ENCODE data around the gene CASK. TPM values are rescaled to one million over a fixed set of nuclear protein-coding genes. Genes with fewer than 3 reads are reported as not detected.
A peak's percentile ranks its signal among the peaks of the same experiment; 100 is the strongest.

Gene CASK
- total and polyA plus RNA-seq, 4 donors = 10.6 to 51.1 (median 26.0) TPM

DNA sequence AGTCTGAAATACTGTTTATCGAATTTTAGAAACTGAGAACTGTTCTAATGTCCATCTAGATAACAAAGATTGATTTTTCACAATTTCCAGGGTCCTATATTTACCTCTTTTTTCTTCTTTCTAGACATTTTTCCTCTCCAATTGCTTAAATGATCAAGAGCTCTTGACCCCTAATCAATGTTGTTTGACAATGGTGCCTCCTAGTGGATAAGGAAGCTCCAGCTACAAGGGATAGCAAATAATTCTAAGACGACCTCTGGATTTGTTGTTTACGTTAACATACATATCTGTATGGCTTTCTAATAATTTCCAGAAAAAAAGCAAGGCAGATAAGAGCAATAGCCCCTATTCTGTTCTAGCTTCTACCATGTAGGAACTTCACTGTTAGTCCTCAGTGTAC is 163.5 kb downstream of the CASK start:
- Histone ChIP-seq H3K4me1 (ENCODE audit: control insufficient read depth in 1 of 2, insufficient read depth in 2 of 2, low read length in 2 of 2) (no peaks in the 10 kb centered on the region), H3K4me3 (ENCODE audit: low read length in 2 of 2) (no peak overlapping the region), H3K36me3 (ENCODE audit: control insufficient read depth in 1 of 2, insufficient read depth in 2 of 2, low read length in 1 of 2) (no peaks in the 10 kb centered on the region), H3K9me3 (ENCODE audit: control insufficient read depth, low read length) (no peaks in the 10 kb centered on the region), H3K27me3 (ENCODE audit: control insufficient read depth in 1 of 2, insufficient read depth in 2 of 2, low read length in 1 of 2) (no peaks in the 10 kb centered on the region), H3K27ac (ENCODE audit: low read depth in 1 of 2, low read length in 2 of 2) (no peak overlapping the region)
- 37 to 49% methylated on average over 3 of the region's 3 CpGs for WGBS, 2 donors
- intact Hi-C loops (cut with DNase I) = loop anchor here in 1 of 2 donors (5.0 kb wide), 1 partner anchor 203 kb away; no protein-coding TSS in a partner anchor
- no peak for DNase-seq
- no peak for ATAC-seq (ENCODE audit: low FRiP score)

DNA sequence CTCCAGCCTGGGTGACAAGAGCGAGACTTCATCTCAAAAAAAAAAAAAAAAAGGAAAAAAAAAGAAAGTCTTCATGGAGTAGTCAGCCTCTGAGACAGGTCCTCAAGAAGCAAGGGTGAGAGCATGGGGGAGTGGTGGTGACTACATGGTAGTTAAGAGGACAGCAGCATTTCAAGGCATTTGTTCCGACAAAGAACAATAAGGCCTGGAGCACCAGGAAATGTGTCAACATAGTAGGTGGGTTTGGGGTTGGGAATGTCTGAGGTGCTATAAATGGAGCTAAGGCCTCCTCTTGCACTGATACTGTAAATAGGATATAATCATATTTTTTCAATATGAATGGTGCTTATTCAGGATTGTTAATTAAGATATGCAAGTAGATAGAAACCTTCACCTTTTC is 165.0 kb downstream of the CASK start:
- H3K9me3 ChIP-seq (ENCODE audit: control insufficient read depth, low read length) = no peaks in the 10 kb centered on the region
- H3K27me3 ChIP-seq (ENCODE audit: control insufficient read depth in 1 of 2, insufficient read depth in 2 of 2, low read length in 1 of 2) = no peaks in the 10 kb centered on the region
- no peak overlapping the region for H3K27ac ChIP-seq (ENCODE audit: low read depth in 1 of 2, low read length in 2 of 2)
- intact Hi-C loops (cut with DNase I) = no loop called here
- no peak overlapping the region for H3K4me3 ChIP-seq (ENCODE audit: low read length in 2 of 2)
- ATAC-seq (ENCODE audit: low FRiP score) = no peak
- no peaks in the 10 kb centered on the region for H3K36me3 ChIP-seq (ENCODE audit: control insufficient read depth in 1 of 2, insufficient read depth in 2 of 2, low read length in 1 of 2)
- DNase-seq = no peak
- WGBS, 2 donors = 79 to 97% methylated on average over 2 of the region's 2 CpGs
- no peaks in the 10 kb centered on the region for H3K4me1 ChIP-seq (ENCODE audit: control insufficient read depth in 1 of 2, insufficient read depth in 2 of 2, low read length in 2 of 2)

DNA sequence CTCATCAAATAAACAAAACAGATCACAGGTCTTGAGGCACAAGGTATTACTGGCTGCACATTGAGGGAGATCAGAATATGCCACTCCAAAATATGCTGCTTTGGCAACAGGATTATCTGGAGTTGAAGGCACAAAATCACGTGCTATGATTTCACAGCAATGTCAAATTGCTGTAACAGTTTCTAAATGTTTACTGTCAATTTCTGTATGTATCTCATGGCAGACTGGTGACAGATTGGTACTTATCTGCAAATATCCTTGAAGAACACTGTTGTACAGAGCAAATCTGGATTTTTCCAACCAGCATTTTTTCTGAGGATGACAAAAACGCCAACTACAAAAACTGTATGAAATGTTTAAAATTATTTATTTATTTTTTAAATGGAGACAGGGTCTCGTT is 172.6 kb downstream of the CASK start:
- intact Hi-C loops (cut with DNase I) = no loop called here
- no peak overlapping the region for H3K4me3 ChIP-seq (ENCODE audit: low read length in 2 of 2)
- ATAC-seq (ENCODE audit: low FRiP score) = no peak
- H3K9me3 ChIP-seq (ENCODE audit: control insufficient read depth, low read length) = no peaks in the 10 kb centered on the region
- no peaks in the 10 kb centered on the region for H3K4me1 ChIP-seq (ENCODE audit: control insufficient read depth in 1 of 2, insufficient read depth in 2 of 2, low read length in 2 of 2)
- DNase-seq = no peak
- H3K27me3 ChIP-seq (ENCODE audit: control insufficient read depth in 1 of 2, insufficient read depth in 2 of 2, low read length in 1 of 2) = no peaks in the 10 kb centered on the region
- no peak overlapping the region for H3K27ac ChIP-seq (ENCODE audit: low read depth in 1 of 2, low read length in 2 of 2)
- WGBS, 2 donors = 65 to 84% methylated on average over 3 of the region's 3 CpGs
- no peaks in the 10 kb centered on the region for H3K36me3 ChIP-seq (ENCODE audit: control insufficient read depth in 1 of 2, insufficient read depth in 2 of 2, low read length in 1 of 2)

DNA sequence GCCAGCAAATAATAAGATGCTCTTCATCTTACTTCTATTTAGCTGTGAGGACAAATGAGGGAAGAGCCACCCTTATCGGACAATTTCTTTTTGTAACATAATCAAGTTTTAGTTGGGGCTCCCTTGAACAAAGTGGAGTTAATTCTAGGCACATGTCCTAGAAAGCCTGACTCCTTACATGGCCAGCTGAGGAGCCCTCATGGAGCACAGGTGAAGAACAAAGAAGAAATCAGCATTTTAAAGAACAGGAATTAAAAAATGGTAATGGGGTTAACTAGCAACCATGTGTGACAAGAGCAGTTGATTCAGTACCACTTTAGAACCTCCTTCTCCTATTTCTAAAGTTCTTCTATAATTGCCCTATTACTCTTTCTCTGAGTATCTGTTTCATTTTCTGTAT is 183.5 kb downstream of the CASK start:
- no peaks in the 10 kb centered on the region for H3K9me3 ChIP-seq (ENCODE audit: control insufficient read depth, low read length)
- no peak for ATAC-seq (ENCODE audit: low FRiP score)
- WGBS, 2 donors = 76 to 98% methylated on average over 1 of the region's 1 CpG
- H3K27ac ChIP-seq (ENCODE audit: low read depth in 1 of 2, low read length in 2 of 2) = no peak overlapping the region
- no peaks in the 10 kb centered on the region for H3K36me3 ChIP-seq (ENCODE audit: control insufficient read depth in 1 of 2, insufficient read depth in 2 of 2, low read length in 1 of 2)
- H3K4me1 ChIP-seq (ENCODE audit: control insufficient read depth in 1 of 2, insufficient read depth in 2 of 2, low read length in 2 of 2) = no peaks in the 10 kb centered on the region
- H3K27me3 ChIP-seq (ENCODE audit: control insufficient read depth in 1 of 2, insufficient read depth in 2 of 2, low read length in 1 of 2) = no peaks in the 10 kb centered on the region
- no peak overlapping the region for H3K4me3 ChIP-seq (ENCODE audit: low read length in 2 of 2)
- no peak for DNase-seq
- intact Hi-C loops (cut with DNase I) = no loop called here

DNA sequence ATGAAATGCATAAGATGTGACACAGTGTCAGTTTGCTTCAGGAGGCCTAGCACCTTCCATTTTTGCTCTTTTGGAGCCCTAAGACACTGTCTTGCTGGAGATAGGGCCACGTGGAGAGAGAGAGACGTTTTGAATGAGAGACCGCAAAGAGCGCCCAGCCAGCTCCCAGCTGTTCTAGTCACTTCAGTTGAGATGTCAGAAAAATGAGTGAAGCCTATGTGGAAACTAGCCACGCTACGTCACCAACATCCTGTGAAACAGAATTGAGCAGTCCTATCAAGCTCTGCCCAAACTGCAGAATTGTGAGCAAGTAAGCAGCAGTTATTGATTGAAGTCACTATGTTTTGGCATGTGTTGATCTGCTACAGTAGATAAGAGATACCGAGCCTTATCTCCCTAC is 186.3 kb downstream of the CASK start:
- Histone ChIP-seq H3K27ac (ENCODE audit: low read depth in 1 of 2, low read length in 2 of 2) (no peak overlapping the region), H3K36me3 (ENCODE audit: control insufficient read depth in 1 of 2, insufficient read depth in 2 of 2, low read length in 1 of 2) (no peaks in the 10 kb centered on the region), H3K9me3 (ENCODE audit: control insufficient read depth, low read length) (no peaks in the 10 kb centered on the region), H3K4me3 (ENCODE audit: low read length in 2 of 2) (no peak overlapping the region), H3K4me1 (ENCODE audit: control insufficient read depth in 1 of 2, insufficient read depth in 2 of 2, low read length in 2 of 2) (peaks cover 0 to 2% of the 10 kb centered on the region in 2 donors), H3K27me3 (ENCODE audit: control insufficient read depth in 1 of 2, insufficient read depth in 2 of 2, low read length in 1 of 2) (no peaks in the 10 kb centered on the region)
- intact Hi-C loops (cut with DNase I) = no loop called here
- WGBS, 2 donors = 57 to 65% methylated on average over 7 of the region's 7 CpGs
- ATAC-seq (ENCODE audit: low FRiP score) (no peak), DNase-seq (no peak)

DNA sequence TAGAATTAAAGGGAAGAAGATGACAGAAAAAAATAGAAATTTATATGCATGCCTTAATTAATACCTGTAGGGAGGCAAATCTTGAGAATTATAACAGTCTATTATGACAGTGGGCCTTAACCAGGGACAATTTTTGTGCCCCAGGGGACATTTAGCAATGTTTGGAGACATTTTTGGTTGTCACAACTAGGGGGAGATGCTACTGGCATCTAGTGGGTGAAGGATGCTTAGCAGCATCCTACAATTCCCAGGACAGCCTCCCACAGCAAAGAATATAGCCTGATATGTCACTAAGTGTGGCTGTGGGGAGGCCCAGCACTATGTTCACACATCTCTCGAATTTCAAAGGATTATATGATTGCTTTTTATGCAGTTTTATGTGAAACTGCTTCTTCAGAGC is 188.8 kb downstream of the CASK start:
- Histone ChIP-seq H3K4me3 (ENCODE audit: low read length in 2 of 2) (no peak overlapping the region), H3K9me3 (ENCODE audit: control insufficient read depth, low read length) (no peaks in the 10 kb centered on the region), H3K4me1 (ENCODE audit: control insufficient read depth in 1 of 2, insufficient read depth in 2 of 2, low read length in 2 of 2) (peaks cover 0 to 2% of the 10 kb centered on the region in 2 donors), H3K27me3 (ENCODE audit: control insufficient read depth in 1 of 2, insufficient read depth in 2 of 2, low read length in 1 of 2) (no peaks in the 10 kb centered on the region), H3K36me3 (ENCODE audit: control insufficient read depth in 1 of 2, insufficient read depth in 2 of 2, low read length in 1 of 2) (no peaks in the 10 kb centered on the region), H3K27ac (ENCODE audit: low read depth in 1 of 2, low read length in 2 of 2) (no peak overlapping the region)
- ATAC-seq (ENCODE audit: low FRiP score) = no peak
- WGBS, 2 donors = 8 to 11% methylated on average over 1 of the region's 1 CpG
- no peak for DNase-seq
- intact Hi-C loops (cut with DNase I) = no loop called here

DNA sequence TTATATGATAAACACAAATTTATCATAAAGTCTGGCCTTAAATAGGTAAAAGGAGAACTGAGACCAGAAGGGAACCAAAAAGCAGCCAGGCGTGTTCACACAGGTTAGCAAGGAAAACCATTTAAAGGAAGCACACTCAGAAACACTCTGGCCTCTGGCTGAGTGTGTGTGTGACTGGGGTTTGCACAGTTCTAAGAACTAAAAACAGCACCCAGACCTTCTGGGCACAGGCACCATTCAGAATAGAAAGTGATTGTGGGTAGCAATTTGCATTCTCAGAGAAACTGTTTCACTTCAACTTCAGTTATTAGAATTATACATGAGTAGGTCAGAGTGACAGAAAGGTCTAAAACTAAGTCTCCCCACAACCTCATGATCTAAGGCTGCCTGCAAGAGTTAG is 189.4 kb downstream of the CASK start:
- Histone ChIP-seq H3K27me3 (ENCODE audit: control insufficient read depth in 1 of 2, insufficient read depth in 2 of 2, low read length in 1 of 2) (no peaks in the 10 kb centered on the region), H3K4me1 (ENCODE audit: control insufficient read depth in 1 of 2, insufficient read depth in 2 of 2, low read length in 2 of 2) (peaks cover 0 to 2% of the 10 kb centered on the region in 2 donors), H3K4me3 (ENCODE audit: low read length in 2 of 2) (no peak overlapping the region), H3K9me3 (ENCODE audit: control insufficient read depth, low read length) (no peaks in the 10 kb centered on the region), H3K27ac (ENCODE audit: low read depth in 1 of 2, low read length in 2 of 2) (peak overlapping the region in 1 of 2 donors; percentile 57), H3K36me3 (ENCODE audit: control insufficient read depth in 1 of 2, insufficient read depth in 2 of 2, low read length in 1 of 2) (no peaks in the 10 kb centered on the region)
- DNase-seq (no peak), ATAC-seq (ENCODE audit: low FRiP score) (no peak)
- intact Hi-C loops (cut with DNase I) = no loop called here
- WGBS, 2 donors = 29 to 36% methylated on average over 1 of the region's 1 CpG

DNA sequence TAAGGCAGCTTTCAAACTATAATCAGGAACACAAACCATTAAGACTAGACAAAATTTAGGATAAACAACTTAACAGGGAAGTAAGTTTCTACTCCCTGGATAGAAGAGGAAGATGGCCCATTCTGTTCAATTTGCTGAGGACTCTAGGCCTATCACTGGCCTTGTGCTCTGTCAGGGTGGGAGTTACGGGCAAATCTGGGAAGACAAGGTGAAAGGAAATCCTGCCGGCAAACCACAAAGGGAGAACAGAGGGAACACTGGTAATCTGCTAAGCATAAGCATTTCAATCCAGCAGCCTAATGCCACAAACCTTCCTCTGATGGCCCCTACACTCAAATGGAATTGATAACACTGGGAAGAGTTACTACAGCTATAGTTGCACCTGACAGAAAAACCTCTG is 191.1 kb downstream of the CASK start:
- H3K27ac ChIP-seq (ENCODE audit: low read depth in 1 of 2, low read length in 2 of 2) = no peak overlapping the region
- 92 to 97% methylated on average over 2 of the region's 2 CpGs for WGBS, 2 donors

DNA sequence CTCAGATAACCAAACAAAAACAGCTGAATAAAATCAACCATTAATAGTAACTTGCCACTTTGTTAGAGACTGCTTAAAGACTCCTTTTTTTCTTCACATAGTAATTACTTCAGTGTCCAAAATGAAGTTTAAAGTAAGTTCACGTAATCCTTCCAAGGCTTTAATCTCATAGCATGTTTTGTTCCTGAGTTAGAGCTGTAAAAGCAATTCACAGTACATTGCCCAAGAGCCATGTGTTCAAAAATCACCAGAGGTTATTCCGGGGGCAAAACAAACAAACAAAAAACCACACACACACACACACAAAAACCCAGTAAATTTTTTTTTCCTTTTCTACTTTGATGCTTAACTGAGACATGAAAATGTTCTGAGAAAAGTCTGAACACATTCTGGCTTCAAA is 193.3 kb downstream of the CASK start:
- intact Hi-C loops (cut with DNase I) = no loop called here
- WGBS, 2 donors = 18 to 38% methylated on average over 2 of the region's 2 CpGs
- no peak overlapping the region for H3K27ac ChIP-seq (ENCODE audit: low read depth in 1 of 2, low read length in 2 of 2)
- H3K27me3 ChIP-seq (ENCODE audit: control insufficient read depth in 1 of 2, insufficient read depth in 2 of 2, low read length in 1 of 2) = no peaks in the 10 kb centered on the region
- H3K4me1 ChIP-seq (ENCODE audit: control insufficient read depth in 1 of 2, insufficient read depth in 2 of 2, low read length in 2 of 2) = peaks cover 0 to 2% of the 10 kb centered on the region in 2 donors
- DNase-seq (no peak), ATAC-seq (ENCODE audit: low FRiP score) (no peak)
- no peaks in the 10 kb centered on the region for H3K9me3 ChIP-seq (ENCODE audit: control insufficient read depth, low read length)
- no peaks in the 10 kb centered on the region for H3K36me3 ChIP-seq (ENCODE audit: control insufficient read depth in 1 of 2, insufficient read depth in 2 of 2, low read length in 1 of 2)
- no peak overlapping the region for H3K4me3 ChIP-seq (ENCODE audit: low read length in 2 of 2)

More for the DNA sequence above, 191.1 kb downstream of the CASK start:
- Histone ChIP-seq H3K27me3 (ENCODE audit: control insufficient read depth in 1 of 2, insufficient read depth in 2 of 2, low read length in 1 of 2) (no peaks in the 10 kb centered on the region), H3K9me3 (ENCODE audit: control insufficient read depth, low read length) (no peaks in the 10 kb centered on the region), H3K36me3 (ENCODE audit: control insufficient read depth in 1 of 2, insufficient read depth in 2 of 2, low read length in 1 of 2) (no peaks in the 10 kb centered on the region), H3K4me3 (ENCODE audit: low read length in 2 of 2) (no peak overlapping the region), H3K4me1 (ENCODE audit: control insufficient read depth in 1 of 2, insufficient read depth in 2 of 2, low read length in 2 of 2) (peaks cover 0 to 2% of the 10 kb centered on the region in 2 donors)
- intact Hi-C loops (cut with DNase I) = no loop called here
- ATAC-seq (ENCODE audit: low FRiP score) (no peak), DNase-seq (no peak)

Measured in aorta (tissue), 5 donors.